ENCODE results near the gene SSH3.

Gene SSH3

GRCh38 chr11:67282155-67282875 is 21.0 kb upstream of the SSH3 start:
- no peak overlapping the region for H3K4me3 ChIP-seq (replicated peaks; ENCODE audit: low read depth, low read length)
- peak; percentile 10 for DNase-seq (ENCODE audit: extremely low read depth, insufficient read length)
- no peak for TF ChIP-seq CTCF (IDR thresholded peaks at IDR 0.05; ENCODE audit: insufficient read depth, low read length, poor library complexity, severe bottlenecking)
- no peaks in the 10 kb centered on the region for H3K27me3 ChIP-seq (replicated peaks; ENCODE audit: control insufficient read depth, insufficient read depth, low read length)
- H3K36me3 ChIP-seq (ENCODE audit: control insufficient read depth, insufficient read depth, low read length): peaks cover 68% of the 10 kb centered on the region

GRCh38 chr11:67282876-67283371 is 20.4 kb upstream of the SSH3 start:
- Histone ChIP-seq H3K4me3 (replicated peaks; ENCODE audit: low read depth, low read length) (no peak overlapping the region), H3K27me3 (replicated peaks; ENCODE audit: control insufficient read depth, insufficient read depth, low read length) (no peaks in the 10 kb centered on the region), H3K36me3 (ENCODE audit: control insufficient read depth, insufficient read depth, low read length) (peaks cover 65% of the 10 kb centered on the region)
- no peak for TF ChIP-seq CTCF (IDR thresholded peaks at IDR 0.05; ENCODE audit: insufficient read depth, low read length, poor library complexity, severe bottlenecking)
- DNase-seq (ENCODE audit: extremely low read depth, insufficient read length): no peak

- H3K36me3 ChIP-seq (ENCODE audit: control insufficient read depth, insufficient read depth, low read length): peaks cover 63% of the 10 kb centered on the region
- H3K27me3 ChIP-seq (replicated peaks; ENCODE audit: control insufficient read depth, insufficient read depth, low read length): no peaks in the 10 kb centered on the region
- TF ChIP-seq CTCF (IDR thresholded peaks at IDR 0.05; ENCODE audit: insufficient read depth, low read length, poor library complexity, severe bottlenecking): no peak
- no peak overlapping the region for H3K4me3 ChIP-seq (replicated peaks; ENCODE audit: low read depth, low read length)
- DNase-seq (ENCODE audit: extremely low read depth, insufficient read length): no peak
Observed at GRCh38 chr11:67283481-67283963, 19.8 kb upstream of the SSH3 start.

- no peak for DNase-seq (ENCODE audit: extremely low read depth, insufficient read length)
- no peak for TF ChIP-seq CTCF (IDR thresholded peaks at IDR 0.05; ENCODE audit: insufficient read depth, low read length, poor library complexity, severe bottlenecking)
- Histone ChIP-seq H3K27me3 (replicated peaks; ENCODE audit: control insufficient read depth, insufficient read depth, low read length) (no peaks in the 10 kb centered on the region), H3K36me3 (ENCODE audit: control insufficient read depth, insufficient read depth, low read length) (peaks cover 53% of the 10 kb centered on the region), H3K4me3 (replicated peaks; ENCODE audit: low read depth, low read length) (no peak overlapping the region)
Observed at GRCh38 chr11:67284811-67285540, 18.4 kb upstream of the SSH3 start.

GRCh38 chr11:67285541-67286498 is 17.5 kb upstream of the SSH3 start:
- no peaks in the 10 kb centered on the region for H3K27me3 ChIP-seq (replicated peaks; ENCODE audit: control insufficient read depth, insufficient read depth, low read length)
- no peak for TF ChIP-seq CTCF (IDR thresholded peaks at IDR 0.05; ENCODE audit: insufficient read depth, low read length, poor library complexity, severe bottlenecking)
- peaks cover 48% of the 10 kb centered on the region for H3K36me3 ChIP-seq (ENCODE audit: control insufficient read depth, insufficient read depth, low read length)
- DNase-seq (ENCODE audit: extremely low read depth, insufficient read length): no peak
- H3K4me3 ChIP-seq (replicated peaks; ENCODE audit: low read depth, low read length): no peak overlapping the region
